Lower leg skin (tissue), 3 donors: ENCODE measurements around the gene FOXJ3.

Experiments
- CTCF ChIP-seq, 3 donors: fragments of 450-650 bp; IDR thresholded peaks; one replicate each; pipeline ENCODE4 v1.5.1; 2016; ENCODE audit warnings: antibody characterized with exemption in 3 of 3, mild to moderate bottlenecking in 3 of 3, moderate library complexity in 2 of 3
- POLR2A ChIP-seq, 2 donors: fragments of 450-650 bp; IDR thresholded peaks; one replicate each; pipeline ENCODE4 v1.6.1; 2016 to 2017; ENCODE audit warnings: antibody characterized with exemption in 2 of 2, mild to moderate bottlenecking in 1 of 2, moderate library complexity in 1 of 2

DNA sequence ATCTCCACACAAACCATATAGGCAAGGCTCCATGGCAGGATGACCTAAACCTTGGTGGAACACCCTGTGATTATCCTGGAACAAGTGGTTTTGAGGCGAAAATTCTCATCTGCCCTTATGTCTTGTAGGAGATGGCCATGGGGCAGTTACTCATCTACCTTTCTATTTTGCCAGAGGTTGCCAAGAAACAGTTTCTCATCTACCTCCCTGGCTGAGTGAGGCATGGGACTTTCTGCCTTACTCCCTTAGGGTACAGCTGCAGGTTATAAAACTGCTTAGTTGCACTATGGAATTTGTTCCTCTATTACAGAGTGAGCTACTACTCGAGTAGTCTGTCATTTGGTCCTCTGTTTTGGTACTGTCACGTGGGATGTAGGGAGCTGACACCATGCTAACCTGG is 139.2 kb downstream of the FOXJ3 start:
- TF ChIP-seq CTCF (IDR thresholded peaks at IDR 0.05) (no peak), POLR2A (IDR thresholded peaks at IDR 0.05) (no peak)
